ENCODE results near the gene EIF4G2.

Gene EIF4G2

GRCh38 chr11:10761085-10761698, 47.5 kb downstream of the EIF4G2 start:
- TF ChIP-seq CTCF (conservative IDR thresholded peaks at IDR 0.05; ENCODE audit: low read depth, low read length), result no peak
- DNase-seq (ENCODE audit: low read depth), result no peak
- no peak overlapping the region for H3K4me3 ChIP-seq (ENCODE audit: low read depth, low read length)

GRCh38 chr11:10758957-10759356, 49.8 kb downstream of the EIF4G2 start:
- no peak for DNase-seq (ENCODE audit: low read depth)
- TF ChIP-seq CTCF (conservative IDR thresholded peaks at IDR 0.05; ENCODE audit: low read depth, low read length), result no peak
- no peak overlapping the region for H3K4me3 ChIP-seq (ENCODE audit: low read depth, low read length)

- H3K4me3 ChIP-seq (ENCODE audit: low read depth, low read length), result peak overlapping the region; percentile 6
- DNase-seq (ENCODE audit: low read depth), result no peak
- no peak for TF ChIP-seq CTCF (conservative IDR thresholded peaks at IDR 0.05; ENCODE audit: low read depth, low read length)
Observed at GRCh38 chr11:10752486-10752885, 56.2 kb downstream of the EIF4G2 start.

- no peak for TF ChIP-seq CTCF (conservative IDR thresholded peaks at IDR 0.05; ENCODE audit: low read depth, low read length)
Observed at GRCh38 chr11:10752061-10752460, 56.7 kb downstream of the EIF4G2 start.

GRCh38 chr11:10751581-10751940, 57.2 kb downstream of the EIF4G2 start:
- no peak for DNase-seq (ENCODE audit: low read depth)
- peak overlapping the region; percentile 84 for H3K4me3 ChIP-seq (ENCODE audit: low read depth, low read length)
- no peak for TF ChIP-seq CTCF (conservative IDR thresholded peaks at IDR 0.05; ENCODE audit: low read depth, low read length)

More at GRCh38 chr11:10752061-10752460, 56.7 kb downstream of the EIF4G2 start:
- DNase-seq (ENCODE audit: low read depth), result no peak
- H3K4me3 ChIP-seq (ENCODE audit: low read depth, low read length), result peak overlapping the region; percentile 84

- peak; percentile 39 for TF ChIP-seq CTCF (conservative IDR thresholded peaks at IDR 0.05; ENCODE audit: low read depth, low read length)
- H3K4me3 ChIP-seq (ENCODE audit: low read depth, low read length), result peak within 1 kb of the TSS; percentile 84
- peak; percentile 93 for DNase-seq (ENCODE audit: low read depth)
Observed at GRCh38 chr11:10750838-10751580, 57.7 kb downstream of the EIF4G2 start, which contains the start of gene CTR9. TSS of gene CTR9 (plus strand) at chr11:10751246. CDS start at chr11:10751413, 167 bp downstream.
